ENCODE measurements around the gene PTCSC3. TPM values are rescaled to one million over a fixed set of nuclear protein-coding genes. Genes with fewer than 3 reads are reported as not detected.

The PTCSC3 gene
- total RNA-seq, 1 donor from 2014 or later: not detected

- intact Hi-C loops (cut with micrococcal nuclease): no loop called here
- no peak overlapping the region for H3K4me3 ChIP-seq
- no peak for DNase-seq
Observed at GRCh38 chr14:36214476-36215216, 38.1 kb upstream of the PTCSC3 start.

GRCh38 chr14:36212987-36213386 is 36.5 kb upstream of the PTCSC3 start:
- H3K36me3 ChIP-seq: no peaks in the 10 kb centered on the region
- H3K4me1 ChIP-seq: no peaks in the 10 kb centered on the region
- no peak overlapping the region for H3K4me3 ChIP-seq
- TF ChIP-seq CTCF (IDR thresholded peaks at IDR 0.05; ENCODE audit: borderline replicate concordance): no peak
- no peaks in the 10 kb centered on the region for H3K9me3 ChIP-seq (replicated peaks)
- H3K27me3 ChIP-seq (ENCODE audit: low read depth): peaks cover 38% of the 10 kb centered on the region
- no peak for DNase-seq
- no peak overlapping the region for H3K27ac ChIP-seq (replicated peaks)
- intact Hi-C loops (cut with micrococcal nuclease): no loop called here

More at GRCh38 chr14:36214476-36215216, 38.1 kb upstream of the PTCSC3 start:
- H3K27me3 ChIP-seq (ENCODE audit: low read depth): peaks cover 43% of the 10 kb centered on the region
- no peaks in the 10 kb centered on the region for H3K4me1 ChIP-seq
- no peaks in the 10 kb centered on the region for H3K9me3 ChIP-seq (replicated peaks)
- no peak for TF ChIP-seq CTCF (IDR thresholded peaks at IDR 0.05; ENCODE audit: borderline replicate concordance)
- H3K36me3 ChIP-seq: no peaks in the 10 kb centered on the region
- H3K27ac ChIP-seq (replicated peaks): no peak overlapping the region

- H3K4me1 ChIP-seq: no peaks in the 10 kb centered on the region
- intact Hi-C loops (cut with micrococcal nuclease): no loop called here
- H3K27ac ChIP-seq (replicated peaks): no peak overlapping the region
- TF ChIP-seq CTCF (IDR thresholded peaks at IDR 0.05; ENCODE audit: borderline replicate concordance): no peak
- H3K9me3 ChIP-seq (replicated peaks): no peaks in the 10 kb centered on the region
- H3K4me3 ChIP-seq: no peak overlapping the region
- no peaks in the 10 kb centered on the region for H3K36me3 ChIP-seq
- peaks cover 34% of the 10 kb centered on the region for H3K27me3 ChIP-seq (ENCODE audit: low read depth)
- no peak for DNase-seq
Observed at GRCh38 chr14:36212577-36212976, 36.1 kb upstream of the PTCSC3 start.

- intact Hi-C loops (cut with micrococcal nuclease): no loop called here
Observed at GRCh38 chr14:36208690-36209278, 32.3 kb upstream of the PTCSC3 start.

GRCh38 chr14:36207500-36207899 is 31.0 kb upstream of the PTCSC3 start:
- no peaks in the 10 kb centered on the region for H3K36me3 ChIP-seq
- no peak overlapping the region for H3K4me3 ChIP-seq
- no peak for TF ChIP-seq CTCF (IDR thresholded peaks at IDR 0.05; ENCODE audit: borderline replicate concordance)
- H3K27me3 ChIP-seq (ENCODE audit: low read depth): no peaks in the 10 kb centered on the region
- no peak for DNase-seq
- no peak overlapping the region for H3K27ac ChIP-seq (replicated peaks)
- peaks cover 16% of the 10 kb centered on the region for H3K9me3 ChIP-seq (replicated peaks)
- no peaks in the 10 kb centered on the region for H3K4me1 ChIP-seq
- intact Hi-C loops (cut with micrococcal nuclease): no loop called here

More at GRCh38 chr14:36208690-36209278, 32.3 kb upstream of the PTCSC3 start:
- no peak overlapping the region for H3K4me3 ChIP-seq
- no peak for DNase-seq
- peaks cover 3% of the 10 kb centered on the region for H3K9me3 ChIP-seq (replicated peaks)
- H3K4me1 ChIP-seq: no peaks in the 10 kb centered on the region
- TF ChIP-seq CTCF (IDR thresholded peaks at IDR 0.05; ENCODE audit: borderline replicate concordance): no peak
- H3K36me3 ChIP-seq: no peaks in the 10 kb centered on the region
- no peak overlapping the region for H3K27ac ChIP-seq (replicated peaks)
- no peaks in the 10 kb centered on the region for H3K27me3 ChIP-seq (ENCODE audit: low read depth)
